ENCODE results near the gene PPP1R14B.

- TF ChIP-seq CTCF (IDR thresholded peaks at IDR 0.05) (no peak), POLR2A (IDR thresholded peaks at IDR 0.05) (no peak)
Observed at GRCh38 chr11:64247729-64248531, 1.2 kb upstream of the PPP1R14B start.

All from thyroid gland (tissue), 4 donors.